ENCODE results near the gene BRIX1. TPM values are rescaled to one million over a fixed set of nuclear protein-coding genes. Genes with fewer than 3 reads are reported as not detected.
"Not testable (repeated sequence)": the region's sequence is repeated elsewhere in the genome, so short reads cannot be mapped to it uniquely, and the experiment has no call there.

BRIX1 gene
- total RNA-seq, 2 experiments from 2014 or later, result 77.3 to 78.8 TPM

- Mint-ChIP-seq H3K27me3 (no peaks in the 10 kb centered on the region), H3K36me3 (ENCODE audit: low read depth) (peaks cover 8% of the 10 kb centered on the region), H3K4me3 (no peak overlapping the region), H3K9me3 (no peaks in the 10 kb centered on the region), H3K4me1 (ENCODE audit: low read depth) (peaks cover 17% of the 10 kb centered on the region), H3K27ac (peak overlapping the region; percentile 2)
- DNase-seq (peak; percentile 19), ATAC-seq (peak; percentile 83)
- TF ChIP-seq CTCF (IDR thresholded peaks at IDR 0.05), result no peak
- ChIA-PET CTCF (interaction anchor here (1.3 to 5.2 kb wide), 3 partner anchors 15 to 43 kb away, joined by 5 to 41 read pairs (median 7); no protein-coding TSS in a partner anchor), POLR2A (interaction anchor here (1.2 kb wide), 1 partner anchor 7 kb away, joined by 4 read pairs; no protein-coding TSS in a partner anchor)
- intact Hi-C loops (cut with micrococcal nuclease), result no loop called here
Observed at GRCh38 chr5:34959323-34959722, 43.8 kb downstream of the BRIX1 start.

- ATAC-seq, result no peak
- no peak overlapping the region for H3K4me3 Mint-ChIP-seq
- peaks cover 9% of the 10 kb centered on the region for H3K36me3 Mint-ChIP-seq (ENCODE audit: low read depth)
- H3K4me1 Mint-ChIP-seq (ENCODE audit: low read depth), result no peaks in the 10 kb centered on the region
- no peak for DNase-seq
- no peaks in the 10 kb centered on the region for H3K27me3 Mint-ChIP-seq
- no peak overlapping the region for H3K27ac Mint-ChIP-seq
- no peak for TF ChIP-seq CTCF (IDR thresholded peaks at IDR 0.05)
- H3K9me3 Mint-ChIP-seq, result peaks cover 5% of the 10 kb centered on the region
- ChIA-PET POLR2A (interaction anchor here (1.2 kb wide), 1 partner anchor 9 kb away, joined by 4 read pairs; no protein-coding TSS in a partner anchor), CTCF (interaction anchor here (2.0 kb wide), 1 partner anchor 36 kb away, joined by 6 read pairs; no protein-coding TSS in a partner anchor)
- intact Hi-C loops (cut with micrococcal nuclease), result no loop called here
Observed at GRCh38 chr5:34967540-34967939, 52.0 kb downstream of the BRIX1 start.

- Mint-ChIP-seq H3K27ac (no peak overlapping the region), H3K4me3 (no peak overlapping the region), H3K27me3 (no peaks in the 10 kb centered on the region), H3K4me1 (ENCODE audit: low read depth) (no peaks in the 10 kb centered on the region), H3K9me3 (peaks cover 5% of the 10 kb centered on the region), H3K36me3 (ENCODE audit: low read depth) (peaks cover 9% of the 10 kb centered on the region)
- ChIA-PET POLR2A (no interaction called here), CTCF (interaction anchor here (2.0 kb wide), 1 partner anchor 35 kb away, joined by 6 read pairs; no protein-coding TSS in a partner anchor)
- no peak for ATAC-seq
- intact Hi-C loops (cut with micrococcal nuclease), result no loop called here
- TF ChIP-seq CTCF (IDR thresholded peaks at IDR 0.05), result no peak
- no peak for DNase-seq
Observed at GRCh38 chr5:34968258-34968657, 52.7 kb downstream of the BRIX1 start.

- Mint-ChIP-seq H3K36me3 (ENCODE audit: low read depth) (peaks cover 9% of the 10 kb centered on the region), H3K27ac (no peak overlapping the region), H3K27me3 (peaks cover 2% of the 10 kb centered on the region), H3K4me3 (no peak overlapping the region), H3K9me3 (peaks cover 5% of the 10 kb centered on the region), H3K4me1 (ENCODE audit: low read depth) (no peaks in the 10 kb centered on the region)
- ChIA-PET CTCF (no interaction called here), POLR2A (no interaction called here)
- DNase-seq (no peak), ATAC-seq (no peak)
- intact Hi-C loops (cut with micrococcal nuclease), result no loop called here
- no peak for TF ChIP-seq CTCF (IDR thresholded peaks at IDR 0.05)
Observed at GRCh38 chr5:34970552-34970951, 55.0 kb downstream of the BRIX1 start.

GRCh38 chr5:34971655-34972054 is 56.1 kb downstream of the BRIX1 start:
- DNase-seq; POLR2A ChIA-PET; CTCF ChIA-PET; H3K9me3 Mint-ChIP-seq; H3K36me3 Mint-ChIP-seq (ENCODE audit: low read depth); ATAC-seq; H3K27ac Mint-ChIP-seq; H3K4me3 Mint-ChIP-seq; H3K27me3 Mint-ChIP-seq; H3K4me1 Mint-ChIP-seq (ENCODE audit: low read depth); intact Hi-C loops (cut with micrococcal nuclease): not testable (repeated sequence)

Other genes starting within 250 kb of the BRIX1 start
- under 1 TPM; 0.22 to 0.41 TPM for gene TTC23L, start 76.5 kb upstream of the BRIX1 start, total RNA-seq
- gene RAD1, start 207 bp upstream of the BRIX1 start, total RNA-seq, result 10 to 100 TPM; 37.9 to 39.2 TPM
- gene DNAJC21, start 13.8 kb downstream of the BRIX1 start, total RNA-seq, result 10 to 100 TPM; 48.3 to 51.8 TPM
- gene AGXT2, start 132.2 kb downstream of the BRIX1 start, total RNA-seq, result not detected

All from activated CD8-positive, alpha-beta T cell treated with anti-CD3 and anti-CD28 coated beads for 36 hours (primary cell).